IPS DF 4.7 (cell line): ENCODE results near the gene PRSS12.
"Not testable (repeated sequence)": the region's sequence is repeated elsewhere in the genome, so short reads cannot be mapped to it uniquely, and the experiment has no call there.

ENCODE experiments used
- DNase-seq: peaks from one replicate; pipeline ENCODE4 v3.0.0-alpha.2; 2013; ENCODE audit warnings: low spot score; ENCODE audit errors: extremely low read depth

The PRSS12 gene, protein sequence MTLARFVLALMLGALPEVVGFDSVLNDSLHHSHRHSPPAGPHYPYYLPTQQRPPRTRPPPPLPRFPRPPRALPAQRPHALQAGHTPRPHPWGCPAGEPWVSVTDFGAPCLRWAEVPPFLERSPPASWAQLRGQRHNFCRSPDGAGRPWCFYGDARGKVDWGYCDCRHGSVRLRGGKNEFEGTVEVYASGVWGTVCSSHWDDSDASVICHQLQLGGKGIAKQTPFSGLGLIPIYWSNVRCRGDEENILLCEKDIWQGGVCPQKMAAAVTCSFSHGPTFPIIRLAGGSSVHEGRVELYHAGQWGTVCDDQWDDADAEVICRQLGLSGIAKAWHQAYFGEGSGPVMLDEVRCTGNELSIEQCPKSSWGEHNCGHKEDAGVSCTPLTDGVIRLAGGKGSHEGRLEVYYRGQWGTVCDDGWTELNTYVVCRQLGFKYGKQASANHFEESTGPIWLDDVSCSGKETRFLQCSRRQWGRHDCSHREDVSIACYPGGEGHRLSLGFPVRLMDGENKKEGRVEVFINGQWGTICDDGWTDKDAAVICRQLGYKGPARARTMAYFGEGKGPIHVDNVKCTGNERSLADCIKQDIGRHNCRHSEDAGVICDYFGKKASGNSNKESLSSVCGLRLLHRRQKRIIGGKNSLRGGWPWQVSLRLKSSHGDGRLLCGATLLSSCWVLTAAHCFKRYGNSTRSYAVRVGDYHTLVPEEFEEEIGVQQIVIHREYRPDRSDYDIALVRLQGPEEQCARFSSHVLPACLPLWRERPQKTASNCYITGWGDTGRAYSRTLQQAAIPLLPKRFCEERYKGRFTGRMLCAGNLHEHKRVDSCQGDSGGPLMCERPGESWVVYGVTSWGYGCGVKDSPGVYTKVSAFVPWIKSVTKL

DNA sequence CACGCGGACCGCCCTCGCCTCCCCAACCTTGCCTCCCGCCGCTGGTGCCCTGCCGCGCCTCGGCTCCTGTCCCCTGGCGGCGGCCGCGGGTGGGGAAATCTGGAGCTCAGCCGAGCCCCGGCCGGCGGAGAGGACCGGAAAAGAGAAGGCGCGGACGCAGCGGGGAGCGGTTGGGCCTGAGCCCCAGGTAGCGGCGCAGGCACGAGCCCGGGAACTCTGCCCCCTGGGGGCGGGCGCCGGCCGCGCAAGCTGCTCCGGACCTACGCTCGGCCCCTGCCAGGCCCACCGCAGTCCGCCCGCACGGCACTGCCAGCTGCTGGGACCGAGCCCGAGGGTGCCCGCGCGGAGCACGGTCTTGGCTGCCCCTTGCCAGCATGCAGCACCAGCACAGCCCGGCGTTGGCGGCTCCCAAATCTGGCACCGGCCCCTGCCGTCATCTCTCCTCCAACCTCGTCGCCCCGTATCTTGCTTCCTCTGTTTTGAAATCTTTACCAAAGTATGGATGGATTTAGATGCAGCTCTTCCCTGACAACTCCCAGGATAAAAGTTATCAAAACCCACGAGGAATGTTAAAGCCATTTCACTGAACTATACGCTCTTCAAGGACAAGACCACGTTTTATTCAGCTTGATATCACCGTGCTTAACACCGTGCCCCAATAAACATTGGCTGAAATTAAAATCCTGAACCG lies at the start of gene PRSS12:
Gene PRSS12, minus strand, starts transcription at position 161 of the 691 bp plus-strand sequence. CDS start 283 bp downstream, outside the sequence.
- peak; percentile 38 for DNase-seq

DNA sequence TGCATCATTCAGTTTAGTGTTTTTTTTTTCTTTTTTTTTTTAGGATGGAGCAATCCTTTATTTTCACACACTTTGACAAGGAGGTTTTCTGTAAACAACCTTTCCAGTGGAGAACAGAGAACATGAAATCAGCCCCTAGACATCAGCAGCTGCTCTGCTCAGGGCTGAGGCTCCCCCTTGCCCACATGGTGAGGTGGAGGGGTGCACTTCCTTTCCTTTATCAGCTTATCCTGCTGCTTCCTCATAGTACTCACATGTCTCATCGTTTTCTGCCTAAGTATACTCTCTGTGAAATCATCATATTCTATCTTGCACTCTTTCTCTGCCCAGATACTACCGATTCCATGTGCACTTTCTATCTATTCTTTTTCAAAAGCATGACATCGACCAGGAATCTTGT lies 47.6 kb upstream of the PRSS12 start:
- no peak for DNase-seq

DNA sequence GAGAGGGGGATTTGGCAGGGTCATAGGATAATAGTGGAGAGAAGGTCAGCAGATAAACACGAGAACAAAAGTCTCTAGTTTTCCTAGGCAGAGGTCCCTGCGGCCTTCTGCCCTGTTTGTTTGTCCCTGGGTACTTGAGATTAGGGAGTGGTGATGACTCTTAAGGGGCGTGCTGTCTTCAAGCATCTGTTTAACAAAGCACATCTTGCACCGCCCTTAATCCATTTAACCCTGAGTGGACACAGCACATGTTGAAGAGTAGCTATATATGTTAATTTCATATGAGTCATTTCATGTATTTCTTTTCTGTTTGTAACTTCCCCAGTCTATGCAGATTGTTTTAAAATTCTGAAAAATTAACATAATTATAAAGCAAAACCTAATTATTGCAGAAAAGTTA lies 47.1 kb upstream of the PRSS12 start:
- not testable (repeated sequence) for DNase-seq

DNA sequence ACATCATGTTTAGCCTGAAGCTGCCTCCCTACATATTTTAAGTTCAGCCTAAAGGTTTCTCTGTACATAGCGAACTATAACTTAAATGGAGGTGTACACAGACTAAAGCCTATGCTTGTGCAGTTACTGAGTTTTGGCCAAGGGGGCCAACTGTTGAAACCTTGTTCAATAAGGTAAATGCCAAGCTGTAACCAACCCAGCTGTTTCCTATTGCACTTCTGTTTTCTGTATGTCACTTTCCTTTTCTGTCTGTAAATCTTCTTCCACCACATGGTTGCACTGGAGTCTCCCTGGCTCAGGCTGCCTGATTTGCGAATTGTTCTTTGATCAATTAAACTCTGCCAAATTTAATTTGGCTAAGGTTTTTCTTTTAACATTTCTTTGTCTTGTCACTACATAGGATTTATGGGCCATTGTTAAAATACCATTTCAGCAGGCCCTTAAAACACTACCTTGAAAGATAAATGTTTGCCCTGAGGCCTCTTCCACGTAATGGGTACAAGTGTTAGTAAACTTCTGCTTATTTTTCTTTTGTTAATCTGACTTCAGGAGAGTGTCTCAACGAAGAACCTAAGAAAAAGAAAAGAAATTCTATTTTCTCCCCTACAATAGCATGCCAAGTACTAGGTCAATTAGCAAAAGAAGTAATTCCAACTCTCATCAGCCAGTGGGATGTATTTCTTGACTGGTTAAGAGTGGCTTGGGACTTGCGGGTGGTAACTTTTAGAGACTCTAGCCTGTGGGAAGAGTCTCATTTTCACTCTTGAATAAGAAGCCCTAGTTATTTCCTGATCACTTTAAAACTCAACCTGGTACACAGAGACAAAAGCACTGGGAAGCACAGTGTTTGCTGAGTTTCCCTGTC lies 45.7 kb upstream of the PRSS12 start:
- DNase-seq: no peak

DNA sequence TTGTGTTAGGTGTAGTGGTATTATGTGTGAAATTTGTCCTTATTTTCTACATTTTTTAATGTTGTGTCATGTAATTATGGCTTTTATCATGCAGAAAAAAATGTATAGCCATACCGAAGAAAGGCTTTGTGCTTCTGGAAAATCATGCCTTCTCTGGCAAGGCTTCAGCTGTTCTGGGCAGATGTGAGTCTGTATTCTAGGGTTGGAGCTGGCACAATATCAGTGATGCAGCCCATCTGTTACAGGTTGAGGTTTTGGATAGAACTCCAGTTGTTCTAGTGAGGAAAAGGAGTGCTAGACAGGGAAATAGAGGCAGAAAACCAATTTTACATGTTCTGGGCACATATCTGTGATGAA lies 44.8 kb upstream of the PRSS12 start:
- DNase-seq: no peak

DNA sequence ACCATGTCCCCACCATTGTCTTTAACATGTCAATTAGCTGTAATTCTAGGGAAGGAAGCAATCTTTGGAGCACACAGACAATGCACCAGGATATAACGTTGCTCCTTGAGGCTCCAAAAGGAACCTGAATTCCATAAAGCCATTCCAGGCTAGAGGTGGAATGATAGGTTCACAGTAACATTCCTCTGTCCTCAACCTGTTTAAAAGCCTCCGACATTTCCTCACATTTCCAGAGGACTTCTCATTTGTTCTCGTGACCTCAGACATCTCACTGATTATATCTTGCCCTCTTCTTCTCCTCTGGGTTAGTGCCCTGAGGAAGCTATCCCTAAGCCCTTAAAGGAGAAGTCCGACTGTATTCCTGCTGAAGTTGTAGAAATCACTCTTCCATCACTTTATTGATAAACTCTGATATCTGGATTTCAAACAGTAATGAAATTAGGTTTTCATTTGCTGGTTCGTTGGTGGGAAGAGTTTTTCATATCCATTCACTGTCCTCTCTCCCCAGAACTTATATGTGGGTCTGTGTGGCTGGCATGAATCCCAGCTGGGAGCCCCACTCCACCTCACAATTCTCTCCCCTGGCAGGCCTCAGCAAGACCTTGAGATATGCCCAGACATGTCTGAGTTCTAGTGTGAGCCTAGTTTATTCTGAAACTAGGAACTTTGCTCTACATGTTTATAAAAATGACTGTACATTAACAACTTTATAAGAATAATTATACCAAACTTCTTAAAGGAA lies 44.2 kb upstream of the PRSS12 start:
- no peak for DNase-seq

DNA sequence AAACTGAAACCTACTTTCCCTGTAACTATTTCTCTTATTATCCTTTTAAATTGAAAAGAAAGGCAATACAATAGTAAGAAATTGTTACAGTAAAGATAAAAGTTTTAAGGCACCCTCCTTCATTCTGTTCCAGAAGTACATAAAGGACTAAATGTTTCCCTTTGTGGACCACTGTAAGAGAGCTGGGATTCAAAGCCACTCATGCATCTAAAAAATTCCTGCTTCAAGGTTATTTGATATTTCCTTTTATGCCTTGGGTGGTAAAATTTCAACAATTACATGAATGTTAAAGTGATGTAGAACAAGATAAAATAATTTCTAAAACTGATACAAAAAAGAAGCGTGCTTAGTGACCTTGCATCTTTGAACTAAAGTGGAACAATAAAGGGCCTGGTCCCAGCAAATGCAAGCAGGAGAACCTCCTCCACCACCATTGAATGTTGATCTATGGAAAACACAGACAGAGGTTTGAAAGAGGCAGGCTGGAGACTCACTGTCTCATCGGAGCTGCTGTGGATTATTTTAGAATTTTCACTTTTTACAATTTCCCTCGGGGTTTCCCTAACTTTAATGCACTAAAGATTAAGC lies 42.3 kb upstream of the PRSS12 start:
- no peak for DNase-seq

DNA sequence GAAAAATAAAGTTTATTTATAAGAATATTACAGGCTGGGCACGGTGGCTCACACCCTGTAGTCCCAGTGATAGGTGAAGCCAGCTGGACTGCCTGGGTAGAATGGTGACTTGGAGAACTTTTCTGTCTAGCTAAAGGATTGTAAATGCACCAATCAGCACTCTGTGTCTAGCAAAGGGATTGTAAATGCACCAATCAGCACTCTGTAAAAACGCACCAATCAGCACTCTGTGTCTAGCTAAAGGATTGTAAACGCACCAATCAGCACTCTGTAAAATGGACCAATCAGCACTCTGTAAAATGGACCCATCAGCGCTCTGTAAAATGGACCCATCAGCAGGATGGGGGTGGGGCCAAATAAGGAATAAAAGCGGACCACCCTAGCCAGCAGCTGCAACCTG lies 39.7 kb upstream of the PRSS12 start:
- DNase-seq: not testable (repeated sequence)

DNA sequence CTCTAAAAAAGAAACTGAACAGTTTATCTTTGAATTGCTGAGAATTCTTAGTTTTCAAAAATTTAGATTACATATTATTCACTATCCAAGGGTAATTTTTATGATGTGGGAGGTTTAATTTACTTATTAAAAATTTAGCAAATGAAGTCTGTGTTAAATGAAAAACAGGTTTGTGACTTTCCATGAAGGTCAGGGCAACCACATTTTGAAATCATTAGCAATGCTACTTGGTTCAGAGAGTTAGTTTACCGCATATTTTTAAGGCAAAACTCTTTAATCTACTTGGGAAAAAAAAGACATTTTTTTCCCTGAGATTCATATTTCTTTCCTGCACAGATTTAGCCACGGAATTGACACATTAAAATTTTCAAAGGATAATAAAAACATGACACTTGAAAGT lies 37.3 kb upstream of the PRSS12 start:
- no peak for DNase-seq

DNA sequence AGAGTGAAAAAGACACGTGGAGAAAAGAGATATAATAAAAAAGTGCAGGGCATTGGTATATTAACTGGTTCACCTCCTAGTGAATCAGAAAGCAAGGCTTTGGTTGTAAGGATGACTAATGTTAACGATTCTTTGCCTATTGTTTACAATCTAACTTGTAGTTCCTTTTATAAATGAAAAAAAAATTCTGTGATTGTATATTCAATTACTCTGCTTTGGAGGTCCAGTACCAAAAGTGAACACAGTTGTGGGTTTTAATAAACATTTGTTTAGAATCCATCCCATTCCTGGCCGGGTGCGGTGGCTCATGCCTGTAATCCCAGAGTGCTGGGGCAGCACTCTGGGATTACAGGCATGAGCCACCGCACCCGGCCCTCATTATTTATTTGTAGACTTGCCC lies 36.9 kb upstream of the PRSS12 start:
- no peak for DNase-seq

DNA sequence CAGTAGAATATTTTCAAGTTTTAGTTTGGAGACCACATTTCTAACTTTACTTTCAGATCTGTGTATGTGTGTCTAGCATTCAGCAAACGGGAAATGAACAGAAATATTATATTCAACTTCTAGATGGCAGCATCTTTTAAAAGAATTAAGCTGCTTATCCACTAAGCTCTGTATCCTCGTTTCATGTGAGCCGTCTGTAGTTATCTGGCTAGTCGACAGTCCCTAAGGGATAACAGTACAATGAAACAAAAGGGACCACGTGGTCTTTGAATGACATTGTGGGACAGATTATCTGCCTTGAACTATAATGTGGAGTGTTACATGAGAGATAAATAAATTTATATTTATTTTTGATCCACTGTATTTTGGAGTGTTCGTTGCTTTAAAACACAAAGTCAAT lies 35.8 kb upstream of the PRSS12 start:
- DNase-seq: no peak

DNA sequence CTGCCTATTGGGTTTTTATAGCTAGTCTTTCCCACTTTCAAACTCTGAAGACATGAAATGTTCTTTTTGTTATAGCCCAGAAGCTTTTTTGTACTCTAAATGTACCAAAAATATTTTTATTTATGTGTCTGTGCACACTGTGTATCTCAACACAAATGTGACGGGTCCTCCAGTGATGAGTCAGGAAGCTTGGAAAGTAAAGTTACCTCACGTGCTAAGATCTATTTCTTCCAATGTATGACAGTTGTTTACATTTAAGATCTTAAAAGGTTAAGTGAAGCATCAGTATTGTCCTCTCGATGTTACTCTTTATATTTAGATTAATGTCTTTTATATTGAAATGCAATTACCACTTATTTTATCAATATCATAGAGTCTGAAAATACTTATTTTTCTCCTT lies 29.1 kb upstream of the PRSS12 start:
- no peak for DNase-seq

DNA sequence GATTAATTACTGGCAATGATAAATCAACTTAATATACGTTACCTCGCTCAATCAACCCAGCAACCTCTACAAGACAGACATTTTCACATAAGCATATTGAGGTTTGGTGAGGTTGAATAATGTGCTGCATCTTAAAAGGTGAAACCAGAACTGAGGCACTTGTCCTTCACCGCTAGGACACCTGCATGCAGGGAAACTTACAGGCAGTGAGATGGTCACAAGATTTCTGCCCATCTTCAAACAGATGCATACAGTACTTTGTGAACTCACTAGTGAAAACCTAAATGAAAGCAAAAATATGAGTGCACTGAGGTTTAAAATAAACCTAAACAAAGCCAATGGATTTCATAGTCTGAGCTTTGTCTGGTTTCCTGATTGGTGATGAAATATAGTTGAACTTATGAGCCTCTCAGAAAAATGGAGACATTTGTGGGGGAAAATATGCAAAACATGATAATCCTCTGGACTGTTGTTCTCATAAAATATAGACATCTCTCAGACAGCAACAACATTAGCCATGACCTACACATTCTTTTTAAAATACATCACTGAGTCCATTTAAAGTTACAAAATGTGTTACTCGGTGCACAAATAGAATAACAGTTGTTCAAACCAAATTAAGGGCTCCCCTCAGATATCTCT lies 20.9 kb upstream of the PRSS12 start:
- DNase-seq: no peak

DNA sequence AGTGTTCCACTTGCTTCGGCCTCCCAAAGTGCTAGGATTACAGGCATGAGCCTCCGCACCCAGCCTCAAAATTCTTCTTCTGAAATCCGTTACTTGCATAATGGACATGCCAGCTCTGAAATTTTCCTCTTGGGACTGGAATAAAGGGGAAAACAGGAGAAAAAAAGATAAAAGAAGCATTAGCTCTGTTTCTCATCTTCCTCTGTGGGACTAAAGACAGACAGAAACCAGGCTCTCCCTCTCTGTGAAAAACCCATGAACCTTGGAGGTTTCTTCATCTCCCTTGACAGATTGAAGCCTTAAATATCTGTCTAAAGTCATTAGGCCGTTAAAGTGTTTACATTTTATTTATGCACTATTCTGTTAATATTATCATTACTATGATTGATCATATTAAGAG lies 19.4 kb upstream of the PRSS12 start:
- no peak for DNase-seq

DNA sequence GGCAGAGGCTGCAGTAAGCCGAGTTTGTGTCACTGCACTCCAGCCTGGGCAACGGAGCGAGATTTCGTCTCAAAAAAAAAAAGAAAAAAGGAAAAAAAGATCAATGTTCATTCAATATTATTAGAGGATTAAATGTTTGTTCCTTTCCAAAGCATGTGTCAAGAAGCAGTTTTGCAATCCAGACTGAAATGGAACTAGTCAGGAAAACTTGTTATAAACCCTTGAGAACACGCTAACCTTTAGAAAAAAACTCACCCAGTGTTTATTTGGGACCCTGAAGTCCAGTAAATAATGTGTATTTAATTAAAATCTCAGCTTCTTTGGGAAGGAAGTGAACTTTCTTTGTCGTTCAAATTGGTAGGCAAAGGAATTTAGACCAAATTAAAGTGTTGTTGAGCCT lies 16.4 kb upstream of the PRSS12 start:
- no peak for DNase-seq

DNA sequence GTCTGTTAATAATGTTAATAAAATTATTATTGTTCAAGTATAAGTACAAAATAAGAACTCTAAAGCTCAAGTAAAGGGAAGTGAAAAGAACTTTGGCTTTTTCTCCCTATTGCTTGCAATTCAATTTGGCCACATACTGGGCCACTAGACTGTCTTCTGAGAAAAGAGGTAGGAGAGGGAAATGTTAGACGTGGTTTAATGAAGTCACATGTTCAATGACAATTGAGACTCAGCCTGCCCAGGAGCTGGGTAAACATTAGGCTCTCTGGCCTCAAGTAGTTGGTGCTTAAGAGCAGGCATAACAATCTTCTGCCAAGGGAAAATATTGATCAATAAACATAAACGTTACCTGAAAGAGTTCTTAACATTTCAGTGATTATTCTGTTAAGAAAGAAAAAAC lies 15.1 kb upstream of the PRSS12 start:
- DNase-seq: no peak

DNA sequence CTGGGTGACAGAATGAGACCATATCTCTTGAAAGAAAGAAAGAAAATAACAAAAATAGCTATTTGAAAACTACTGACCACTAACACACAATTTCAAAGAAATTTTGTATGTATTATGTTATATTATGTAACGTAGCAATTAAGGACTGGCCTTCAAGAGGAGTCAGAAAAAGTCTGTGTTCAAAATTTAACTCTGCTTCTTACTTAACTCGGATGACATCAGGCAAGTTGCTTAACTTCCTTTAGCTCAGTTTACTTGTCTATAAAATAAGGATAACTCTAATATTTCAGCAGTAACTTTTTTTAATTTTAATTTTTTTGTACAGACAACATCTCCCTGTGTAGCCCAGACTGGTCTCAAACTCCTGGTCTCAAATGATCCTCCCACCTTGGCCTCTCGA lies 14.6 kb upstream of the PRSS12 start:
- no peak for DNase-seq

DNA sequence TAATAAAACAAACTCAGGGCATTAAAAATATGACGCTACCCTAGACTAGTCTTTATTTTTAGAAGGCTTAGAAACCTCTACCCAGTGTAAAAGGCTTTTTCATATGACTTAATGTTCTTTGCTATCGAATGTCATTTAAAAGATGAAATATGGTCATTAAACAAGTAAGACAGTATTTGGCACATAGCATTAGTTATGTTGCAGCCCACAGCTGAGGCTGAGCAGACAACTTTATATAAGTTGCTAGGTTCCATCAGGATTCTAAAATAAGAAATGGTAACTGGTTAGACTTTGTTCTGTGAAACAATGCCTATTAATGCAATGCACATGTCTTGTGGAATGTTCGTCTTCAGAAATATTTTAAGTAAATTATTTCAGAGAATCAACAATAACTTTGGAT lies 10.4 kb upstream of the PRSS12 start:
- DNase-seq: no peak

DNA sequence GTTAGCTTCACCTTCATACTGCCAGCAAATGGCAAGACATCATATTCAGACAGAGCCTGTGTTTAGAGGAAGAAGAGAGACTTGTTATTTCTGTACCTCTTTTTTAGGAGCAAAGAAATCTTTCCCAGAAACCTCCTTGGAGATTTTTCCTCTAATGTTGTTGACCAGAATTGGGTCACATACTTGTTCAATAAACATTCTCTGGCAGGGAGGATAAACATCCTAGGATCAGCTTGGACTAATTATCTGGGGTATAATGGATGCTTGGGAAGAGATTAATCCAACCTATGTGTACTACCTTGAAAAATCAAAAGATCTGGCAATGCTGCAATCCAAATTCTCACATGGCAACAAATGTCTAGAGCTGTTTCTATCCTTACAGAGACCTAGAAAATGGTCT lies 8.4 kb upstream of the PRSS12 start:
- no peak for DNase-seq

DNA sequence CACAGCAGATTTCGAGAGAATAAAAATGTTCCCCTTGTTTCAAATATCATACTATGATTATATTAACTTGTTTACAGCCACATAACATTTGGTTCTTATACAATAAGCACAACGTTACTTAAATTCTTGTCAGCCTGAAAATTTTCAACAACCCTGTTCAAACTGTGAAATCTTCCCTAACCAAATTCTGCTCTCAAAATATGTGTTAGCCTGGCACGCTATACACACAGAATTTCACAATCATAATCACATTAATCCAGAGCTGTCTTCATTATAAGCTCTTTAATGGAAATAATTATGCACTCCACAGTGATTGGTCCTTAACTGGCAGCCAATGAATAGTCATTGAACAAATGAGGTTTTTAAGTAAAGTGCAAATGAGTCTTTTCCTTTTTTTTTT lies 7.3 kb upstream of the PRSS12 start:
- DNase-seq: no peak
